B cell (primary cell): Measurements from ENCODE around the gene SPEM3.

Experiments
- CTCF ChIP-seq: fragments of 200-600 bp; IDR thresholded peaks from one replicate; pipeline ENCODE4 v1.8.0; 2022; ENCODE audit warnings: antibody characterized with exemption, mild to moderate bottlenecking
- EZH2 ChIP-seq: IDR thresholded peaks from 2 replicates; pipeline ENCODE4 v1.6.1; 2012; ENCODE audit warnings: borderline replicate concordance, low read depth, mild to moderate bottlenecking, moderate library complexity, low read length; ENCODE audit not compliant: insufficient read depth, poor library complexity, severe bottlenecking

GRCh38 chr17:7398612-7399011 is 30.0 kb upstream of the SPEM3 start:
- TF ChIP-seq EZH2 (no peak), CTCF (no peak)
